AG04450 (cell line): ENCODE measurements around the gene LSM3. TPM values are rescaled to one million over a fixed set of nuclear protein-coding genes. Genes with fewer than 3 reads are reported as not detected.
A peak's percentile ranks its signal among the peaks of the same experiment; 100 is the strongest.

Source experiments
- CTCF ChIA-PET: fragments of 300-600, 350-600 bp; formaldehyde crosslinking; extraction: SDS; loops from one replicate; lab custom pipeline; 2022; ENCODE audit warnings: antibody characterized with exemption, inconsistent platforms; lab: Charles Lee
- POLR2A ChIA-PET: fragments of 350-600 bp; formaldehyde crosslinking; extraction: SDS; loops from one replicate; lab custom pipeline; 2021; ENCODE audit warnings: antibody characterized with exemption, inconsistent platforms; lab: Yijun Ruan, JAX
- DNase-seq: peaks from one replicate; pipeline ENCODE4 v3.0.0-alpha.2; 2011; ENCODE audit warnings: low read depth, low spot score
- H3K27ac ChIP-seq: one replicate; pipeline ENCODE4 v1.5.1; 2012; ENCODE audit warnings: low read depth, low read length, control low read depth
- H3K27me3 ChIP-seq: one replicate; pipeline ENCODE4 v1.6.0; 2012; ENCODE audit warnings: low read length; ENCODE audit not compliant: control insufficient read depth, insufficient read depth
- H3K4me3 ChIP-seq: 2 replicates; pipeline ENCODE4 v1.5.1; 2011; ENCODE audit warnings: mild to moderate bottlenecking, low read depth, low read length, control low read depth
- H3K9me3 ChIP-seq: 2 replicates; pipeline ENCODE4 v1.5.1; 2012; ENCODE audit warnings: low read length; ENCODE audit not compliant: control insufficient read depth, insufficient read depth
- CTCF ChIP-seq: IDR thresholded peaks from 2 replicates; pipeline ENCODE4 v1.5.1; 2011; ENCODE audit warnings: low read depth, low read length, control low read depth, inconsistent platforms
- polyA plus RNA-seq: library from polyadenylated mRNA; depleted of rRNA; stranded (reverse); fragments of >200 nt; gene quantifications from 2 replicates; pipeline ENCODE4 v1.2.3, GENCODE V29; 2011

Gene LSM3
- polyA plus RNA-seq, 1 experiment, result 11.9 TPM

GRCh38 chr3:14210290-14210688 is 31.7 kb downstream of the LSM3 start:
- ChIA-PET CTCF (interaction anchor here (0.6 to 4.6 kb wide), 5 partner anchors 9 to 299 kb away, joined by 3 to 20 read pairs (median 5); no protein-coding TSS in a partner anchor), POLR2A (interaction anchor here (1.0 to 4.1 kb wide), 6 partner anchors 10 to 243 kb away, joined by 4 to 19 read pairs (median 8); partner anchors contain the start of genes LSM3 and XPC)
- Histone ChIP-seq H3K4me3 (no peak overlapping the region), H3K27me3 (no peaks in the 10 kb centered on the region), H3K27ac (peak overlapping the region; percentile 77), H3K9me3 (no peaks in the 10 kb centered on the region)
- no peak for TF ChIP-seq CTCF
- DNase-seq, result no peak

GRCh38 chr3:14210843-14211594 is 32.4 kb downstream of the LSM3 start:
- peak overlapping the region; percentile 39 for H3K27ac ChIP-seq
- H3K27me3 ChIP-seq, result no peaks in the 10 kb centered on the region
- POLR2A ChIA-PET, result interaction anchor here (0.6 to 4.1 kb wide), 10 partner anchors 11 to 192 kb away, joined by 3 to 19 read pairs (median 4); partner anchors contain the start of genes LSM3, SLC6A6 and XPC
- H3K4me3 ChIP-seq, result no peak overlapping the region
- peak; percentile 47 for DNase-seq
- CTCF ChIA-PET, result interaction anchor here (0.6 to 4.6 kb wide), 8 partner anchors 7 to 315 kb away, joined by 3 to 29 read pairs (median 4); no protein-coding TSS in a partner anchor
- TF ChIP-seq CTCF, result no peak
- H3K9me3 ChIP-seq, result no peaks in the 10 kb centered on the region

GRCh38 chr3:14211621-14212020 is 33.0 kb downstream of the LSM3 start:
- H3K9me3 ChIP-seq, result no peaks in the 10 kb centered on the region
- DNase-seq, result no peak
- ChIA-PET CTCF (interaction anchor here (1.4 to 4.6 kb wide), 4 partner anchors 8 to 256 kb away, joined by 3 to 29 read pairs (median 12); no protein-coding TSS in a partner anchor), POLR2A (interaction anchor here (0.6 to 4.1 kb wide), 7 partner anchors 11 to 191 kb away, joined by 3 to 19 read pairs (median 4); partner anchors contain the start of genes LSM3, SLC6A6 and XPC)
- TF ChIP-seq CTCF, result no peak
- no peaks in the 10 kb centered on the region for H3K27me3 ChIP-seq
- H3K4me3 ChIP-seq, result no peak overlapping the region
- peak overlapping the region; percentile 39 for H3K27ac ChIP-seq

GRCh38 chr3:14212032-14212431 is 33.4 kb downstream of the LSM3 start:
- TF ChIP-seq CTCF, result no peak
- Histone ChIP-seq H3K9me3 (no peaks in the 10 kb centered on the region), H3K27ac (peak overlapping the region; percentile 39), H3K4me3 (no peak overlapping the region), H3K27me3 (no peaks in the 10 kb centered on the region)
- CTCF ChIA-PET, result interaction anchor here (0.6 to 4.6 kb wide), 5 partner anchors 8 to 256 kb away, joined by 3 to 29 read pairs (median 4); no protein-coding TSS in a partner anchor
- no peak for DNase-seq
- POLR2A ChIA-PET, result interaction anchor here (1.2 to 4.1 kb wide), 3 partner anchors 20 to 191 kb away, joined by 3 to 19 read pairs (median 4); partner anchors contain the start of genes LSM3, SLC6A6 and XPC
